K562 (cell line): ENCODE measurements around the gene RPRD1B. TPM values are rescaled to one million over a fixed set of nuclear protein-coding genes. Genes with fewer than 3 reads are reported as not detected.

ENCODE experiments used
- BMI1 ChIP-seq: fragments of 150-350 bp; IDR thresholded peaks from 2 replicates; pipeline ENCODE4 v1.6.1; 2014; ENCODE audit warnings: low read length
- CBFA2T2 ChIP-seq: fragments of 450-650 bp; conservative IDR thresholded peaks from 2 replicates; pipeline ENCODE4 v1.6.1; 2017; ENCODE audit warnings: mild to moderate bottlenecking
- CREBBP ChIP-seq: IDR thresholded peaks from one replicate; pipeline ENCODE4 v1.6.1; 2012; ENCODE audit warnings: low read depth, mild to moderate bottlenecking, control low read depth, inconsistent platforms, low read length
- DIDO1 ChIP-seq: fragments of 450-650 bp; IDR thresholded peaks from 2 replicates; pipeline ENCODE4 v1.6.1; 2016; ENCODE audit warnings: low read depth, missing biosample characterization, missing genetic modification characterization
- FOS ChIP-seq: IDR thresholded peaks from 3 replicates; pipeline ENCODE4 v1.6.1; 2011; ENCODE audit not compliant: insufficient read length; ENCODE audit errors: extremely low read depth
- FOXK1 ChIP-seq: sonication (generic); formaldehyde crosslinking; IDR thresholded peaks from 2 replicates; pipeline ENCODE4 v1.8.0; 2022; ENCODE audit warnings: missing genetic modification reagents, mild to moderate bottlenecking, borderline replicate concordance
- FOXM1 ChIP-seq, 2 experiments: fragments of 450-650 bp in 1 of 2; sonication (generic) in 1 of 2; formaldehyde crosslinking in 1 of 2; IDR thresholded peaks; 2 replicates each; pipeline versions ENCODE4 v1.6.1 to v1.9.0; 2017 to 2022; ENCODE audit warnings: low read depth in 2 of 2, mild to moderate bottlenecking in 2 of 2, missing genetic modification reagents in 1 of 2, moderate library complexity in 1 of 2
- KDM5B ChIP-seq: fragments of 200-600 bp; sonication (generic); IDR thresholded peaks from 2 replicates; pipeline ENCODE4 v1.6.1; 2012; ENCODE audit warnings: low read depth, mild to moderate bottlenecking, moderate library complexity, low read length, control low read depth, inconsistent platforms; ENCODE audit not compliant: insufficient replicate concordance
- KHSRP ChIP-seq: fragments of 450-650 bp; IDR thresholded peaks from 2 replicates; pipeline ENCODE4 v1.6.1; 2017
- NR4A1 ChIP-seq, 2 experiments: fragments of 250-450 bp in 1 of 2; fragments of 450-650 bp in 1 of 2; sonication (Bioruptor Pico) in 1 of 2; IDR thresholded peaks; 2 replicates each; pipeline versions ENCODE4 v1.4.0 to v1.6.1; 2016 to 2020; ENCODE audit warnings: mild to moderate bottlenecking in 2 of 2, missing compliant biosample characterization in 1 of 2, missing genetic modification characterization in 1 of 2, moderate library complexity in 1 of 2
- PTBP1 ChIP-seq: fragments of 200-400 bp; formaldehyde crosslinking; IDR thresholded peaks from 2 replicates; pipeline ENCODE4 v1.6.1; 2017; ENCODE audit warnings: low read depth, low read length
- RAD21 ChIP-seq, 2 experiments: fragments of 250-450 bp in 1 of 2; fragments of 450-650 bp in 1 of 2; sonication (Bioruptor Pico) in 1 of 2; formaldehyde crosslinking in 1 of 2; IDR thresholded peaks in 1 of 2; conservative IDR thresholded peaks in 1 of 2; 2 replicates each; pipeline versions ENCODE4 v1.4.0 to v1.8.0; 2020 to 2022; ENCODE audit warnings: mild to moderate bottlenecking in 2 of 2, moderate library complexity in 1 of 2
- TBL1XR1 ChIP-seq, 2 experiments: IDR thresholded peaks; 2 replicates each; pipeline ENCODE4 v1.6.1; 2012; ENCODE audit warnings: improper control_type of control experiment in 2 of 2, low read length in 2 of 2, mild to moderate bottlenecking in 1 of 2
- TRIM28 ChIP-seq: fragments of 450-650 bp; IDR thresholded peaks from 2 replicates; pipeline ENCODE4 v1.6.1; 2017
- XRCC3 ChIP-seq: fragments of 450-650 bp; IDR thresholded peaks from 2 replicates; pipeline ENCODE4 v1.6.1; 2017; ENCODE audit warnings: mild to moderate bottlenecking, moderate library complexity
- ZC3H4 ChIP-seq: sonication (generic); formaldehyde crosslinking; IDR thresholded peaks from 2 replicates; pipeline ENCODE4 v1.9.0; 2021; ENCODE audit warnings: missing genetic modification reagents, borderline replicate concordance
- polyA plus RNA-seq, 8 experiments: library from polyadenylated mRNA; depleted of rRNA in 4 of 8; stranded (reverse) in 5 of 8; unstranded in 3 of 8; fragments of >200 nt; fragmentation: Nextera tagmentation in 2 of 8; fragmentation: Illumina TruSeq in 1 of 8; extraction: Ambion mirVana in 2 of 8; extraction: Trizol in 1 of 8; gene quantifications; 2 replicates each; pipeline versions ENCODE4 v1.2.1 to v1.2.3, GENCODE V29; 2011 to 2014; ENCODE audit warnings: inconsistent platforms in 1 of 8, missing spikeins in 1 of 8
- total RNA-seq, 7 experiments: library from RNA; depleted of rRNA in 6 of 7; stranded (reverse); fragments of >200 nt in 6 of 7; fragmentation: Illumina TruSeq in 2 of 7; extraction: Trizol in 2 of 7; gene quantifications; 2 replicates each; pipeline versions ENCODE4 v1.2.1 to v1.2.3, GENCODE V29; 2011 to 2021; ENCODE audit warnings: low replicate concordance in 1 of 7
- TF ChIP-seq, protein P1 (sequence below): fragments of 250-450 bp; sonication (Bioruptor Pico); IDR thresholded peaks from 2 replicates; pipeline ENCODE4 v1.4.0; 2020; ENCODE audit warnings: mild to moderate bottlenecking, moderate library complexity
- TF ChIP-seq, protein P2 (sequence below): sonication (generic); formaldehyde crosslinking; IDR thresholded peaks from 2 replicates; pipeline ENCODE4 v1.5.0; 2020; ENCODE audit warnings: missing genetic modification reagents
- TF ChIP-seq, protein P3 (sequence below), 2 experiments: fragments of 450-650 bp; conservative IDR thresholded peaks; 2 replicates each; pipeline ENCODE4 v1.6.1; 2017; ENCODE audit warnings: mild to moderate bottlenecking in 2 of 2, moderate library complexity in 2 of 2
- TF ChIP-seq, protein P4 (sequence below), 2 experiments: fragments of 200-800 bp in 1 of 2; sonication (Bioruptor generic) in 1 of 2; sonication (generic) in 1 of 2; formaldehyde crosslinking in 1 of 2; IDR thresholded peaks in 1 of 2; conservative IDR thresholded peaks in 1 of 2; 2 replicates each; pipeline versions ENCODE4 v1.5.0 to v1.6.1; 2016 to 2020; ENCODE audit warnings: missing compliant biosample characterization in 1 of 2, missing genetic modification characterization in 1 of 2, missing genetic modification reagents in 1 of 2

Gene RPRD1B
- total and polyA plus RNA-seq, 9 of the 15 experiments (the other 6 are each of a cell fraction or from before 2014, with no cell fraction given), result 5.5 to 43.0 (median 24.4) TPM

DNA sequence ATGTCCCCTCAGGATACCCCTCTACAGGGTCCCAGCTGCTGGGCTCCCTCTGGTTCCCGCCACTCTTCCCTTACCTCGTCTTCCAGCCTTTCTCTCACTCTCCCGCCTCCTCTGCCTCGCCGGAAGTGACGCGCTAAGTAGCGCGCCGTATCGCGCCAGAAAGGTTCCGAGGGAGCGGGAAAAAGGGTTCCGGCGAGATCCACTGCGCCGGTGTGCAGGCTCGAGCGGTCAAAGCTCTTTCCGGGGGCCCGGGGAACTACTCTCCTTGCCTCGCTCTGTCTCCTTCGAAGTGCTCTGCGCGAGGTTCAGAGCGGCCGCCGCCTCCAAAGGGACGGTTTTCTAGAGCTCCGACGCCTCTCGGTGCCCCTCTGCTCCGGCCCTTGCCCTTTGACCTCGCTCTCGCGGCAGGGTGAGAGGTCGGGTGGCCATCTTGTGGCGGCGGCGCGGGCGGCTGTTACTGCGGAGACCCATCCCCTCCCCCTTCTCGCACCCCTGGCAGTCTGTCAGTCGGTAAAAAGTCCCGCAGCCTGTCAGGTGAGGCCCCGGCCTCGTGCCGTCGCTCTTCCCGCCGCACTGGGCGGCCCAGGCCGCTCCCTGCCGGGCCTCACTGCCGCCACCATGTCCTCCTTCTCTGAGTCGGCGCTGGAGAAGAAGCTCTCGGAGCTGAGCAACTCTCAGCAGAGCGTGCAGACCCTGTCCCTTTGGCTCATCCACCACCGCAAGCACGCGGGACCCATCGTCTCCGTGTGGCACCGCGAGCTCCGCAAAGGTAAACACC is at the start of gene RPRD1B, which contains the start of gene TTI1 (continued):
- no peak for TF ChIP-seq FOXM1 (IDR thresholded peaks at IDR 0.05; ENCODE audit: low read depth)
- peak; percentile 46; the same call in 1 of the 2 replicates for TF ChIP-seq FOXM1 (CRISPR knock-in tag; IDR thresholded peaks at IDR 0.05; ENCODE audit: low read depth)
- TF ChIP-seq CBFA2T2, result no peak
- TF ChIP-seq, protein P1, sequence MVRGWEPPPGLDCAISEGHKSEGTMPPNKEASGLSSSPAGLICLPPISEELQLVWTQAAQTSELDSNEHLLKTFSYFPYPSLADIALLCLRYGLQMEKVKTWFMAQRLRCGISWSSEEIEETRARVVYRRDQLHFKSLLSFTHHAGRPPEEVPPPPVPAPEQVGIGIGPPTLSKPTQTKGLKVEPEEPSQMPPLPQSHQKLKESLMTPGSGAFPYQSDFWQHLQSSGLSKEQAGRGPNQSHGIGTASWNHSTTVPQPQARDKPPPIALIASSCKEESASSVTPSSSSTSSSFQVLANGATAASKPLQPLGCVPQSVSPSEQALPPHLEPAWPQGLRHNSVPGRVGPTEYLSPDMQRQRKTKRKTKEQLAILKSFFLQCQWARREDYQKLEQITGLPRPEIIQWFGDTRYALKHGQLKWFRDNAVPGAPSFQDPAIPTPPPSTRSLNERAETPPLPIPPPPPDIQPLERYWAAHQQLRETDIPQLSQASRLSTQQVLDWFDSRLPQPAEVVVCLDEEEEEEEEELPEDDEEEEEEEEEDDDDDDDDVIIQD, result no peak
- TF ChIP-seq, protein P2, sequence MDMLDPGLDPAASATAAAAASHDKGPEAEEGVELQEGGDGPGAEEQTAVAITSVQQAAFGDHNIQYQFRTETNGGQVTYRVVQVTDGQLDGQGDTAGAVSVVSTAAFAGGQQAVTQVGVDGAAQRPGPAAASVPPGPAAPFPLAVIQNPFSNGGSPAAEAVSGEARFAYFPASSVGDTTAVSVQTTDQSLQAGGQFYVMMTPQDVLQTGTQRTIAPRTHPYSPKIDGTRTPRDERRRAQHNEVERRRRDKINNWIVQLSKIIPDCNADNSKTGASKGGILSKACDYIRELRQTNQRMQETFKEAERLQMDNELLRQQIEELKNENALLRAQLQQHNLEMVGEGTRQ, result no peak
- no peak for TF ChIP-seq FOXK1
- no peak for TF ChIP-seq ZC3H4 (CRISPR knock-in tag)
- no peak for TF ChIP-seq RAD21 (CRISPR knock-in tag; conservative IDR thresholded peaks at IDR 0.05 in 1 of 2, IDR thresholded peaks at IDR 0.05 in 1 of 2)
- TF ChIP-seq KHSRP, result peak; percentile 59; the same call in 1 of the 2 replicates
- peak; percentile 94 for TF ChIP-seq DIDO1 (tag)
- TF ChIP-seq PTBP1, result no peak
- TF ChIP-seq, protein P3, sequence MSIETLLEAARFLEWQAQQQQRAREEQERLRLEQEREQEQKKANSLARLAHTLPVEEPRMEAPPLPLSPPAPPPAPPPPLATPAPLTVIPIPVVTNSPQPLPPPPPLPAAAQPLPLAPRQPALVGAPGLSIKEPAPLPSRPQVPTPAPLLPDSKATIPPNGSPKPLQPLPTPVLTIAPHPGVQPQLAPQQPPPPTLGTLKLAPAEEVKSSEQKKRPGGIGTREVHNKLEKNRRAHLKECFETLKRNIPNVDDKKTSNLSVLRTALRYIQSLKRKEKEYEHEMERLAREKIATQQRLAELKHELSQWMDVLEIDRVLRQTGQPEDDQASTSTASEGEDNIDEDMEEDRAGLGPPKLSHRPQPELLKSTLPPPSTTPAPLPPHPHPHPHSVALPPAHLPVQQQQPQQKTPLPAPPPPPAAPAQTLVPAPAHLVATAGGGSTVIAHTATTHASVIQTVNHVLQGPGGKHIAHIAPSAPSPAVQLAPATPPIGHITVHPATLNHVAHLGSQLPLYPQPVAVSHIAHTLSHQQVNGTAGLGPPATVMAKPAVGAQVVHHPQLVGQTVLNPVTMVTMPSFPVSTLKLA (conservative IDR thresholded peaks at IDR 0.05), result peak; percentile 90 to 91
- TF ChIP-seq CREBBP, result no peak
- TF ChIP-seq, protein P4, sequence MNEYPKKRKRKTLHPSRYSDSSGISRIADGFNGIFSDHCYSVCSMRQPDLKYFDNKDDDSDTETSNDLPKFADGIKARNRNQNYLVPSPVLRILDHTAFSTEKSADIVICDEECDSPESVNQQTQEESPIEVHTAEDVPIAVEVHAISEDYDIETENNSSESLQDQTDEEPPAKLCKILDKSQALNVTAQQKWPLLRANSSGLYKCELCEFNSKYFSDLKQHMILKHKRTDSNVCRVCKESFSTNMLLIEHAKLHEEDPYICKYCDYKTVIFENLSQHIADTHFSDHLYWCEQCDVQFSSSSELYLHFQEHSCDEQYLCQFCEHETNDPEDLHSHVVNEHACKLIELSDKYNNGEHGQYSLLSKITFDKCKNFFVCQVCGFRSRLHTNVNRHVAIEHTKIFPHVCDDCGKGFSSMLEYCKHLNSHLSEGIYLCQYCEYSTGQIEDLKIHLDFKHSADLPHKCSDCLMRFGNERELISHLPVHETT (CRISPR knock-in tag; conservative IDR thresholded peaks at IDR 0.05 in 1 of 2, IDR thresholded peaks at IDR 0.05 in 1 of 2), result peak in 1 of 2 experiments; percentile 68; a peak in 2 of 4 replicates
- peak; percentile 38 for TF ChIP-seq KDM5B
- TF ChIP-seq XRCC3, result no peak
- TF ChIP-seq TRIM28, result no peak
- TF ChIP-seq FOS, result no peak
- no peak for TF ChIP-seq BMI1
- no peak for TF ChIP-seq NR4A1 (CRISPR knock-in tag; IDR thresholded peaks at IDR 0.05)
- no peak for TF ChIP-seq NR4A1 (tag; IDR thresholded peaks at IDR 0.05)
- peak in 1 of 2 experiments; percentile 23; a peak in 1 of 4 replicates for TF ChIP-seq TBL1XR1 (IDR thresholded peaks at IDR 0.05; ENCODE audit: low read length in 2 of 2)
